ENCODE results near the gene PTPRG.

The PTPRG gene

GRCh38 chr3:61848885-61849284, 287.5 kb downstream of the PTPRG start:
- TF ChIP-seq CTCF (IDR thresholded peaks at IDR 0.05; ENCODE audit: low read depth, low read length, missing control alignments), result no peak
- no peak overlapping the region for H3K4me3 ChIP-seq (replicated peaks; ENCODE audit: low read depth, low read length)
- DNase-seq (ENCODE audit: extremely low read depth, low read depth), result peak; percentile 57

- TF ChIP-seq CTCF (IDR thresholded peaks at IDR 0.05; ENCODE audit: low read depth, low read length, missing control alignments), result no peak
- H3K4me3 ChIP-seq (replicated peaks; ENCODE audit: low read depth, low read length), result no peak overlapping the region
- DNase-seq (ENCODE audit: extremely low read depth, low read depth), result peak; percentile 65
Observed at GRCh38 chr3:61853912-61854311, 292.5 kb downstream of the PTPRG start.

GRCh38 chr3:61855211-61855610, 293.8 kb downstream of the PTPRG start:
- DNase-seq (ENCODE audit: extremely low read depth, low read depth), result no peak
- TF ChIP-seq CTCF (IDR thresholded peaks at IDR 0.05; ENCODE audit: low read depth, low read length, missing control alignments), result no peak
- no peak overlapping the region for H3K4me3 ChIP-seq (replicated peaks; ENCODE audit: low read depth, low read length)

- no peak for TF ChIP-seq CTCF (IDR thresholded peaks at IDR 0.05; ENCODE audit: low read depth, low read length, missing control alignments)
- no peak overlapping the region for H3K4me3 ChIP-seq (replicated peaks; ENCODE audit: low read depth, low read length)
- DNase-seq (ENCODE audit: extremely low read depth, low read depth), result no peak
Observed at GRCh38 chr3:61857297-61857696, 295.9 kb downstream of the PTPRG start.

- DNase-seq (ENCODE audit: extremely low read depth, low read depth), result peak; percentile 26
- H3K4me3 ChIP-seq (replicated peaks; ENCODE audit: low read depth, low read length), result no peak overlapping the region
- TF ChIP-seq CTCF (IDR thresholded peaks at IDR 0.05; ENCODE audit: low read depth, low read length, missing control alignments), result peak; percentile 21
Observed at GRCh38 chr3:61858054-61858453, 296.7 kb downstream of the PTPRG start.

- no peak for DNase-seq (ENCODE audit: extremely low read depth, low read depth)
- no peak overlapping the region for H3K4me3 ChIP-seq (replicated peaks; ENCODE audit: low read depth, low read length)
- no peak for TF ChIP-seq CTCF (IDR thresholded peaks at IDR 0.05; ENCODE audit: low read depth, low read length, missing control alignments)
Observed at GRCh38 chr3:61861410-61861809, 300.0 kb downstream of the PTPRG start.

- DNase-seq (ENCODE audit: extremely low read depth, low read depth), result no peak
- no peak for TF ChIP-seq CTCF (IDR thresholded peaks at IDR 0.05; ENCODE audit: low read depth, low read length, missing control alignments)
- H3K4me3 ChIP-seq (replicated peaks; ENCODE audit: low read depth, low read length), result no peak overlapping the region
Observed at GRCh38 chr3:61862614-61863289, 301.4 kb downstream of the PTPRG start.
